NCI-H2196 (cell line): Measurements from ENCODE around the gene SRSF6.
"Not testable (repeated sequence)": the region's sequence is repeated elsewhere in the genome, so short reads cannot be mapped to it uniquely, and the experiment has no call there.

ENCODE experiments used
- DNase-seq: peaks from one replicate; lab custom pipeline; 2025; ENCODE audit not compliant: unreplicated experiment; lab: John Stamatoyannopoulos, UW

SRSF6 gene

DNA sequence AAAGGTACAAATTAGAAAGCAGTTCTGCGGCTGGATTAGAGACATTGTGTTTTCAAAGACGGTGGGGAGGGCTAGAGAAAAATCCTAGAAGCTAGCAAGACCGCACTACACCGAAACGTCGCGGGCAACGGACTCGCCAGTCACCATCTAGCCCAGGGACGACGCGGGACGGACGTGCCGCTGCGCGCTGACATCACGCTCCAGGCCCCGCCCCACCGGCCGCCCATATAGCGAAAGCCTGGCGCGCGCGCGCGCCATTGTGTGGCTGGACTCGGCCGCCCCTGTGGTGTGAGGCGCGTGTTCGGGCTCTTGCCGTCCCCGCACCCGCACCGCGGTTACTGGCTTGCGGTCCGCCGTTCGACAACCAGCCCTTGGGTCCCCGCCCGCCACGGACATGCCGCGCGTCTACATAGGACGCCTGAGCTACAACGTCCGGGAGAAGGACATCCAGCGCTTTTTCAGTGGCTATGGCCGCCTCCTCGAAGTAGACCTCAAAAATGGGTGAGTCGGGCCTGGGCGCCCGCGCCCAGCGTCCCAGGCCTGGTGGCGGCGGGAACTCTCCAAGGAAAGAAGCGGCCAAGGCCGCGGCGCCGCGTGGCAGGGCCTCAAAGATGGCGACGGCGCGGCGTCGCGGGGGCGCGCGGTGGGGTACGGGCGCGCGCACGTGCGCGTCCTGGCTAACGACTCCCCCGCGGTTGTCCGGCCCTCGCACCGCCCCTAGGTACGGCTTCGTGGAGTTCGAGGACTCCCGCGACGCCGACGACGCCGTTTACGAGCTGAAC is at the start of gene SRSF6:
Gene SRSF6, plus strand, starts transcription at position 257 of the 782 bp plus-strand sequence. Its CDS starts 138 bp downstream, at position 395.
- DNase-seq, result peak; percentile 91

DNA sequence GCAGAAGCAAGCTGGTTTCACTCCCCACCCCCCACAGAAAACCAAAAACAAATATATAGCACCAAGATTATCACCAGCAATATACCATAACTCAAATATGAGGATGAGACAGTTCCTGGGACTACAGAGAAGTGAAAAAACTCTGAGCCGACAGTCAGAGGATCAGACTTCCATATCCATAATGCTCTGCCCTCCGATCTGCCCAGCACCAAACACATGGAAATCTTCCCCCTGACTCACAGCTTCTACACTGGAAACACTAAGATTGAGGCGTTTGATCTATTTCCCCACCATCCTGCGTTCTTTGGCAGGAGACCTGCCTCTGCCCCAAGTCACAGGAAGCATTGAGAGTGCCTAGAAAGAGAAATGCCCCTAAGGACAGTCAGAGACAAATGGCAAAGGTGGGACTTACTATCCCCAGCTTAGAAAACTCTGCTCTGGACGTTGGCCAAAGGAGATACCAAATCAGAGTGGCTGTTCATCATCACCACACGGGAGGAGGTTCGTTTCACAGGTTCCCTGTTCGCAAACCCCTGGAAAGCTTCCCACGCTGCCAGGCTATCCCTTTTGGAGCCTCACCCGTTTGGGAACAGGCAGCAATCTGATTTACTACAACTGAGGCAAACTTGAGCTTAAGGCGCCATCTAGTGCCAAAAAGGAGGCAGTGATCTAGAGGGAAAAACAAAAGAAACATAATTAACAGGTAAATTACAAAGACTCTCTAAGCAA is 48.7 kb upstream of the SRSF6 start:
- no peak for DNase-seq

DNA sequence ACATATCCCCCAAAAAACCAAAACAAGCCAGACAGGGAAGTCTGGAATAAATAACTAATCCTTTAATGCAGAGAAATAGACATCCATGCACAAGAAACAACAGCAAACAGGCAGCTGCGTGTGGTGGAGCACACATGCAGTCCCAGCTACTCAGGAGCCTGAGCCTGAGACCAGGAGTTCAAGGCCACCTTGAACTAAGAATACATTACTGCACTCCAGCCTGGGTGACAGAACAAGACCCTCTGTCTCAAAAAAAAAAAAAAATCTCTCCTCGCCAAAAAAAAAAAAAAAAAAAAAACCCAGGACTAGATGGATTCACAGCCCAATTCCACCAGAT is 48.2 kb upstream of the SRSF6 start:
- no peak for DNase-seq

DNA sequence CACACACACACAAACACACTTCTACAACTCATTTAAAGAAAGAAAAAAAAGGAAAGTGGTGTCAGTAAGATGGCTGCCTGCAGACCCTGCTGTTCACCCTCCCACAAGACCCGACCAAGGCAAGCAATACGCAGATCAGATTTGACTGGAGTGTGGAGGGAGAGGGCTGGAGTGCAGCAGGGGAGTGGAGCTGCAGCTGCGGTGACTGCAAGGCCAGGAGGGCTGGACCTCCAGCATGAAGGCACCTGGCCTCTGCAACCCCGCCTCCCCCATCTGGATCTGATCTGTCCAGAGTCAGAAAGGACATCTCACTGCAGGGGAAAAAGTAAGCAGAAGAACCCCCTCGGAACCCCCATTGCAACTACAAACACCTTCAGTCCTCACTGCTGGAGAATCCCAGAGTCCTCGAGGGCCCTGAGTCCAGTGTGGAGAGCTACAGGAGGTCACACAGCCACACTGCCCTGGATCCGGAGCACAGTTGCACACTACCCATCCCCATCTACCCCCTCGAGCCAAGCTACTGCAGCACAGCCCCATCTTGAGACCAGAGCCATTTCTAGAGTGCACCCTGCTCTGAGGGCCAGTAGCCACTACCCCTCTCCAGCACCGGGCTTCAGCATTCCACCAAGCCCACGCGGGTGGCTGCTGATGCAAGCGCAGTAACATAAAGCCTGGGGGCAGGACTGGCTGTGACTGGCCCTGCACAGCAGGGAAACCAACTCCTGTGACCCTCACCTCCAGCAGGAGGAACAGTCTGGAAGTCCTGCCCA is 41.9 kb upstream of the SRSF6 start:
- DNase-seq, result no peak

DNA sequence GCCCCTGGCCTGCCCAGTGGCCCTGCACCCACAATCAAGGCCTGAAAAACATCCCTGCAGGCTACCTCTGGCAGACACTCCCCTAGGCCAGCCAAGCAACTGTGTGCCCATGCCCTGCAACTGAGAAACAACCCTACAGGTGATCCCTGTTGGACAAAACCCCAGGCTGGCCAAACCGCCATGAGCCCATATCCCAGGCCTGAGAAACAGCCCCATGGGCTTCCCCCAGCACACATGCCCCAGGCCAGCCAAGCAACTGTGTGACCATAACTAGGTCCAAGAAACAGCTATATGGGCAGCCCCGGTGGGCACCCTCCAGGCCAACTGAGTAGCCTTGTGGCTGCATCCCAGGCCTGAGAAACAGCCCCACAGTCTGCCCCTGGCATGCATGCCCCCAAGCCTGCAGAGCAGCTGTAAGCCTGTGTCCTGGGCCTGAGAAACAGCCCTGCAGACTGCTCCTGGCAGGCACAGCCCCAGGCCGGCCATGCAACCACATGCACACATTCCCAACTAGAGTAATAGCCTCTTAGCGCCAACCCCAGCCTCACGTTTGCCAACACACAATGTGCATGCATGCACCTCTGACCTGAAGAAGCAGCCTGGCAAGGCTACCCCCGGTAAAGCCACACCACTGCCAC is 41.0 kb upstream of the SRSF6 start:
- no peak for DNase-seq

DNA sequence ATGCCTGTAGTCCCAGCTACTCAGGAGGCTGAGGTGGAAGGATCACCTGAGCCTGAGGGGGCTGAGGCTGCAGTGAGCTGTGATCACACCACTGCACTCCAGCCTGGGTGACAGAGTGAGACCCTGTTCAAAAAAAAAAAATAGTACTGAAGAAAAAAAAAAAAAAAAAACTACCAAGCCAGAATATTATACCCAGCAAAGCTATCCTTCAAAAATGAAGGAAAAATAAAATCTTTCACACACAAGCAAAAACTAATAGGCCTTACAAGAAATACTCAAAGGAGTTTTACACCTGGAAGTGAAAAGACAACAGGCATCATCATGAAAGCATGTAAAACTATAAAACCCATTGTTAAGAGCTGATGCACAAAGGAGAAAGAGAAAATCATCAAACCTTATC is 37.5 kb upstream of the SRSF6 start:
- no peak for DNase-seq

DNA sequence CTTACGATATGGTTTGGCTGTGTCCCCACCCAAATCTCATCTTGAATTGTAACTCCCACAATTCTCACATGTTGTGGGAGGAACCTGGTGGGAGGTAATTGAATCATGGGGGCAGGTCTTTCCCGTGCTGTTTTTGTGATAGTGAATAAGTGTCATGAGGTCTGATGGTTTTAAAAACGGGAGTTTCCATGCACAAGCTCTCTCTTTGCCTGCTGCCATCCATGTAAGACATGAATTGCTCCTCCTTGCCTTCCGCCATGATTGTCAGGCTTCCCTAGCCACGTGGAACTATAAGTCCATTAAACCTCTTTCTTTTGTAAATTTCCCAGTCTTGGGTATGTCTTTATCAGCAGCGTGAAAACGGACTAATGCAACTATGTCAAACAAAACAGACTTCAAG is 36.8 kb upstream of the SRSF6 start:
- not testable (repeated sequence) for DNase-seq

DNA sequence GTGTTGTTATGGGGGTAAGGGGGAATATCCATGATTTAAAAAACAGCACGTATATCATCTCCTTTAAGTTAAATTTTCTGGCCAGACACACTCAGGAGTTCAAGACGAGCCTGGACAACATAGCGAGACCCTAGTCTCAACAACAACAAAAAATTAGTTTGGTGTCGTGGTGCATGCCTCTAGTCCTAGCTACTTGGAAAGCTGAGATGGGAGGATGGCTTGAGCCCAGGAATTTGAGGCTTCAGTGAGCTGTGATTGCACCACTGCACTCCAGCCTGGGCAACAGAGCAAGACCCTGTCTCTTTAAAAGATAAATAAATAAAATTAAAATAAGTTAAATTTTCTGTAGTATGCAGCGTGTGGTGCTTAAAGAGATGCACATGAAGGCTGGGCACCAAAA is 31.5 kb upstream of the SRSF6 start:
- DNase-seq, result no peak

DNA sequence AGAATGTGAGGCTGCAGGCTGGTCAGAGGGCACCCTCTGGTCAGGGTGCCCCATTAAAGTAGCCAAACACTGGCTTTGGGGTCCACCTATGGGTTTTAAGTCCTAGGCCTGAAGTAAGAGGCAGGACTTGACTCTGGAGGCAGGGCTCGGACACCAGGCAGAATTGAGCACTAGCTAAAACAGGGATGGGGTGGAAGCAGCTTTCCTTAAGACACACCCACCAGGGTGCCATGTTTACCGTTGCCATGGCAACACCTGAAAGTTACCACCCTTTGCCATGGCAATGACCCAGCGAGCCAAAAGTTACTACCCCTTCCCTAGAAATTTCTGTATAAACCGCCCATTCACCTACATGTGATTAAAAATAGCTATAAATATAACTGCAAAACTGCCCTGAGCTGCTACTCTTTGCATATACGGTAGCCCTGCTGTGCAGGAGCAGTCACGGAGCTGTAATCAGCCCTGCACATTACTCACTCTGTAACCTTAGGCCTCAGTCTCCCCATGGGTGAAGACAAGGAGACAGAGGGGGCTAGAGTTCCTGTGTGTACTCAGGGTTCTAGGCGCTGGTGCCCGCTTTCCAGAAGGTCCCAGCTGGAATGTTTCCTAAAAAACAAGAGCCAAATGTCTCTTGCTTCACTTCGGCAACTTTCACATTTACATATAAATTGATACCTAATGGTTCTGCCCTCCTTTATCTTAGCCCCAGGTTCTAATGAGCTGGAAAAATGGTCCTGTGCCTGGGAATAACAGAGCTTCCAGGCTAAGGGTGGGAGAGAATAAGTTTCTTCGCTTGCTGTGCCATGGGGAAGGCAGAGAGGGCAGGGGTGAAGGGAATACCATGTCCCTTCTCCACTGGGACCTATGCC is 27.2 kb upstream of the SRSF6 start:
- no peak for DNase-seq

DNA sequence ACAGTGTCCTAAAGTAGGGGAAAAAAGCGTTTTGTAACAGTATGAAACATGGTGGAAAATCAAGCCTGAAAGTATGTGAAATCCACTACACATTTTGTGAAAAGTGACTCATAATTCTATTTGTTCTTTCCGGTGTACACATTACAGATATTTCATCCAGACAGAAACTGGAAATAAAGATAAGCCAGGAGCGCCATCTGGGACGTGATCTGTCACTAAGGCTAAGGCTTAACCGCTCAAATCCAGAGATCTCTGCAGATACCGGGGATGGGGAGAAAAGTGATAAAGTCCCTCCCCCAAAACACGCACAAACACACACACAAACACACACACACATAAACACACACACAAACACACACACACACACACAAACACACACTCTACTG is 26.6 kb upstream of the SRSF6 start:
- no peak for DNase-seq

DNA sequence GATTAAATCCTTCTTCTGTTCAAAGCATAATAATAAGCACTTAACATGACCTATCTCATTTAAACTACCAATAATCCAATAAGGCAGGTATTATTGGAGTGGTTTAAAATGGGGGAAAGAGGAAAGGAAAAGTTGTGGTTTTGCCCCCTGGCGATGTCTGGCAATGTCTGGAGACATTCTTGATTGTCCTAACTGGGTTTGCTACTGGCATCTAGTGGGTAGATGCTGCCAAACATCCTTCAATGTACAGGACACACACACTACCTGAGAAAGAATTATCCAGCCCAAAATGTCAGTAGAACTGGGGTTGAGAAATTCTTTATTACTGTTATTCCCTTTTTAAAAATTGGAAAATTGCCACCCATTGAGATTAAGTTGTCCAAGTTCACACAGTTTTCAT is 25.2 kb upstream of the SRSF6 start:
- DNase-seq, result no peak

DNA sequence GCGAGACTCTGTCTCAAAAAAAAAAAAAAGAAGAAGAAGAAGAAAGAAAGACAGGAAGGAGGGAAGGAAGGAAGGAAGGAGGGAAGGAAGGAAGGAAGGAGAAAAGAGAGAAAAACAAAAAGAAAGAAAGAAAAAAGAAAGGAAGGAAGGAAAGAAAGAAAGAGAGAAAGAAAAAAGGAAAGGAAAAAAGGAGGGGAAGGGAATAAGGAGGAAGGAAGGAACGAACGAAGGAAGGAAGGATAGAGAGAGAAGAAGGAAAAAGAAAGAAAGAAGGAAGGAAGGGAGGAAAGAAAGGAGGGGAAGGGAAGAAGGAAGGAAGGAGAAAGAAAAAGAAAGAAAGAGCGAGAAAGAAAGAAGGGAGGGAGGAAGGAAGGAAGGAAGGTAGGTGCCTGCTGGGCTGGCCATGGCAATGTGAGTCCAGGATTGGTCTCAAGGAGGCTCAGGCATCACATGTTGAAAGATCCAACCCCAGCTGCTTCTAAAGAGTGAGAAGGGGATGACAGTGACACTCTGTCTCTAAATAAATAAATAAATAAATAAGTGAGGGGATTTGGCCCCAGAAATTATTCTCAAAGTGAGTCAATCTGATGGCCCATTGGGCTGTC is 24.3 kb upstream of the SRSF6 start:
- no peak for DNase-seq

DNA sequence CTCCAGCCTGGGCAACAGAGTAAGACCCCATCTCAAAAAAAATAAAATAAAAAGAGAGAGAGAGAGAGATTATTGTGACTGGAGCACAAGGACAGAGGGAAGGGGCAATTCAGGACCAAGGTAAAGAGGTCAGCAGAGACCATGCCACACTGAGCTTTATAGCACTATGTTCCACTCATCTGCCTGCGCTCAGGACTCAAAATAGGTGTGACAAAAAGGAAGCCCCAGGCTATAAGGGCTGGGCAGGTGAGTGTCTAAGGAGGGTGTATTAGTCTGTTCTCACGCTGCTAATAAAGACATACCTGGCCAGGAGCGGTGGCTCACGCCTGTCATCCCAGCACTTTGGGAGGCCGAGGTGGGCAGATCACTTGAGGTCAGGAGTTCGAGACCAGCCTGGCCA is 23.1 kb upstream of the SRSF6 start:
- DNase-seq, result no peak

DNA sequence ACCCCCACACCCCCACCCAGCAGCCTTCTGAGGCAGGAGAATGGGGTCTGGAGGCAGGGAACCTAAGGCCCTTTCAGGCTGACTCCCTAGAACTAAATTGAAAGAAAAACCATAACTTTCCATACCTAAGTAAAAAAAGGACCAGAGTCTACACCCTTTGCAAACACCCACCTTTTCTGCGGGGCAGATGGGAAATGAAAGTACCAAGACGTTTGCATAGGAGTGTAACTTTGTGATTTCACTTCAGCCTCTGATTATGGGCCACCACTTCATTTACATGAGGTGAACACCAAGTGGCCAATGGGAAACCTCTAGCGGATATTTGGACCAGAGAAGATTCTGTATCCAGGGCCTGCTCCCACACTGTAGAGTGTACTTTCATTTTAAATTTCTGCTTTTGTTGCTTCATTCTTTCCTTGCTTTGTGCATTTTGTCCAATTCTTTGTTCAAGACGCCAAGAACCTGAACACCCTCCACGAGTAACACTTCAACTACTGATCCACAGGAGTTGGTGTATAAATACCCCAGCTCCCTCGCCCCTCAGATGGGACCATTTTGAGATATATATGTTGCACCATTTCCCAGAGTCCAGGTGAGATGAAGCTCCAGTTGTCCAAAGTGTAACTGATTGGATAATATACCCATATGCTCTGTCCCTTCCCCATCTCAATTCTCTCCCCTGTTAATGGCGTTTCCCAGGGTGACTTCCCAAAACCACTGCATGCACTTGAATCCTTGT is 18.9 kb upstream of the SRSF6 start:
- no peak for DNase-seq

DNA sequence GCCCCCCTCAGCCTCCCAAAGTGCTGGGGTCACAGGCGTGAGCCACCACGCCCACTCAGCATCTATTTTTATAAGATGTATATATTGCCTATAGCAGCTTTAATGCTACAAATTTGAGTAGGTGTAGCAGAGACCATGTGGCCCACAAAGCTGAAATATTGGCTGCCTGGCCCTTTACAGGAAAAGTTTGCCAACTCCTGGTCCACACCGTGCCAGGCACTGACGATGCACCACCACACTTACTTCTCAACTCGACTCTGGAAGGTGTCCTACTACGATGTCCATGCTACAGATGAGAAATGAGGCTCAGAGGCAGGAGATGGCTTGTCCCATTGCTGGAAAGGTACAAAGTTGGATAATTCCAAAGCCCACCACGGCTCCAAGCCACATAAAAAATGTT is 17.2 kb upstream of the SRSF6 start:
- DNase-seq, result no peak

DNA sequence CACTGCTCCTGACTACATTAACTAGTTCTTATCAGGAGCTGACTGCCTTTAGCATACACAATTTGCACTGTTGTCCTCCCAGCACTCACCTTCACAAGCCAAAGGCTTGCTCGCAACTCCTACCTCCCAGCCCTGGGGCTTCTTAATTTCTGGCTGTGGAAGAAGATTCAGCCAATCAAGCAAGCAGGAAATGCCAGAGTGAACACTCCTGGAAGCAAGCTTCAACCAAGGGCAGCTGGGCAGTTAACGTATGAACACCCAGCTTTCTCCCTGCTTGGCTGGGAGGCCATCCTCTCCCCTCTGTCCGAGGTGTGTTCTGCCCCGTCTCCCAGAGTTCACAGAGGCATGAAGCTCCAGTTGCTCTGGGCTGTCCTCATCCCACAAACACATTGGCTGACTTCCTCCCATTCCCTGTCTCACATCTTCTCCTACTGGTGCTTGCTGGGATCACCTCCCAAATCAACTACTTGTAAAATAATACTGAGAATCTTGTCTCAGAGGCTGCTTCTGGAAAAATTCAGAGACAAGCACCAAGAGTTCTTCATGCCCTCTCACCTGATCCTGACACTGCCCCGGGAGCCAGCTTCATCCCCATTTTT is 15.3 kb upstream of the SRSF6 start:
- no peak for DNase-seq

DNA sequence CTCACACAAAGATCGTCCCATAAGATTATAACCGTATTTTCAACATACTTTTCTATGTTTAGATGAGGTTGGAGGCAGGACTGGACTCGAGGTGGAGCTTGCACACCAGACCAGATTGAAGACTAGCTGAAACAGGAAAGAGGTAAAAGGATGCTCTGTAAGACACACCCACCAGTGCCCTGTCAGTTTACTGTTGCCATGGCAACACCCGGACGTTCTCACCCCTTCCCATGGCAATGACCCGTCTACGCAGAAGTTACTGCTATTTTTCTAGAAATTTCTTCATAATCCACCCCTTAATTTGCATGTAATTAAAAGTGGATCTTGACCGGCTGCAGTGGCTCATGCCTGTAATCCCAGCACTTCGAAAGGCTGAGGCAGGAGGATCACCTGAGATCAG is 13.6 kb upstream of the SRSF6 start:
- DNase-seq, result no peak

DNA sequence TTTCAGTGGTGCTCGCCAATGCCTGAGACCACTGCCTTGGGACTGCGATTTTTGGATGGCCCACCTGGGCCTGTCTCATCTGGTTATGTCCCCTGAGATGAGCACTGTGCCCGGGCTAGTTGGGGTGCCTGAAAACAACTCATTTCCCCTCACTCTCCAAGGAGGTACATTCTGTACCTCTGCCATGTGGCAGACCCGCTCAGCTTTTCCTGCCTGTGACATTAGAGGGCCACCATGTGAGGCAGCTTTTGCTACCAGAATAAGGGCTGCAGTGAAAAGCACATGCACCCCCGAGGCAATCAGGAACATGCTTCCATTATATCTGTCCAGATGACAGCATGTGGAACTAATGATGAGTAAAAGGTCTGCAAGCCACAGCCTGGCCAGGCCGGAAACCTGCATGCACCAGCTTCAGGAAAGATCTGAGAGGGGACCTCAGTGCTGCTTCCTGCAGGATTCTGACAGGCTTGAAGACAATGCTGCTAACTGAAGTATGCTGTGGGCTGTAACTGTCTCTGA is 11.3 kb upstream of the SRSF6 start:
- no peak for DNase-seq

DNA sequence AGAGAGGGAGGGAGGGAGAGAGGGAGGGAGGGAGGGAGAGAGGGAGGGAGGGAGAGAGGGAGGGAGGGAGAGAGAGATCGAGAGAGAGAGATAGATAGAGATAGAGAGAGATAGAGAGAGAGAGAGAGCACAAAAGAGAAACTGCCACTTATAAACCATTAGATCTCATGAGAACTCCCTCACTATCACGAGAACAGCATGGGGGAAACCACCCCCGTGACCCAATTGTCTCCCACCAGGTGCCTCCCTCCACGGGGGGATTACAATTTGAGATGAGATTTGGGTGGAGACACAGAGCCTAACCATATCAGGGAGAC is 9.3 kb upstream of the SRSF6 start:
- DNase-seq, result not testable (repeated sequence)
